ENCODE measurements around the gene MPP3.

MPP3 gene

DNA sequence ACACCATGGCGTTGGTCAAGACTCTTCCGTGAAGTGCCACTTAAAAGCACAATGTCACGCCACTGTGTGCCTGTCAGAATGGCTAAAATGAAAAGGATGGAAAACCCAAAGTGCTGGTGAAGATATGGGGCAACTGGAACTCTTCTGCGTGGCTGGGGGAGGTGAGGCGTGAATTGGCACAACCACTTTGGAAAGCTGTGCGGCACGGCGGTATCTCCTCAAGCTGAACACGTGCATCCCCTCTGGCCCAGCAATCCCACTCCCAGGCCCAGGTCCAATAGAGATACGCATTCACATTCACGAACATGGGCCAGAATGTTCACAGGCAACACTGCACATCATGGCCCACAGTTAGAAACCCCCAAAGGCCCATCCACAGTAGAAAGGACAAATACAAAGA lies 63.1 kb downstream of the MPP3 start:
- no peak for DNase-seq

DNA sequence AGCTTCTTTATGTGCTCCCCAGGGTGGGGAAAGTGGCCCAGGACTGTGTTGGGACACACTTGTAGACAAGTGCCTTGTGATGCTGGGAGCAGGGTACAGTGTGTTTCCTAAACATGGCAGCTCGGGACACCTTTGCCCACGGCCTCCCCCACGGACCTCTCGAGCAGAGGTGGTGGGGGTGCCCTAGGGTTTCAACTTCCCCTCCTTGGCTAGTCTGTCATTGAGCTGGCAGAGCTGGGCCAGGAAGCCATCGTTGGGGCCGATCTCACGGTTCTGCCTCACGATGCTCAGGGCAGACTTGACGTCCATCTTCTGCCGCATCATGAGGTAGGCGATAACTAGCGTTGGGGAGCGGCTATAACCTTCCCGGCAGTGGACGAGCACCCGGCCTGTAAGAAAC lies 63.5 kb downstream of the MPP3 start:
- no peak for DNase-seq

DNA sequence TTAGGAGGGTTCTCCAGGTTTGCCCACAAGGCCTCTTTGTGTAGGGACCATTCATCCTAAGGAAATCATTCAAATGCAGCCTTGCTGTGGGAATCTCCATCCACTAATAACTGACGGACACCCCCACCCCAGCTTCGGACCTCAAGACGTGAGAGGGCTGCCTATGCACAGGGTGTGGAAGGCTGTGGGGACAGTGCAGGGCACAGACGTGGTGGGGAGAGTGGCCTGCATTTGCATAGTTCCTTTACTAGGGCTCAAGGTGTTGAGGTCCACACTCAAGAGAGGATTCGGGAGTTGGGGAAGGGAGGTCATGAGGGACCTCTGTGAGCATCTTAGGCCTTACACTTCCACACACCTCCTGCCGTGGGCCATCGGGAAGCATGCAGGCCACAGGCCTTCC lies 64.0 kb downstream of the MPP3 start:
- no peak for DNase-seq

DNA sequence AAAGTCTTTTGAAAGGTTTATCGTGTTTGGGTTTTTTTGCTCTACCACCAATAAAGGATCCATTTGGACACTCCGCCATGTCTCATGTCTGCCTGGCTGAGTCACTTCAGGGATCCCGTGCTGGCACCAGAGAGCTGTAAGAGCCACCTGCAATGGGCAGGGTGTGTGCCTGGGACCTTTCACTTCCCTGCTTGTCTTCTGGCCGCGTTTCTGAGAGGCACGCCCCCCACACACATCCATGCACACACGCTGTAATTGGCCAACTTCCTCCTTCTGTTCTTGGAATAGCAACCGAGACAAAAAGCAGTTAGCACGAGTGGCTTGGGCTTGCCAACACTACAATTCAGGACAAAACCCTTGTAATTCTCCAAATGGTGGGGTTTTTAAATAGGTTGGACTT lies 64.6 kb downstream of the MPP3 start:
- DNase-seq = no peak

DNA sequence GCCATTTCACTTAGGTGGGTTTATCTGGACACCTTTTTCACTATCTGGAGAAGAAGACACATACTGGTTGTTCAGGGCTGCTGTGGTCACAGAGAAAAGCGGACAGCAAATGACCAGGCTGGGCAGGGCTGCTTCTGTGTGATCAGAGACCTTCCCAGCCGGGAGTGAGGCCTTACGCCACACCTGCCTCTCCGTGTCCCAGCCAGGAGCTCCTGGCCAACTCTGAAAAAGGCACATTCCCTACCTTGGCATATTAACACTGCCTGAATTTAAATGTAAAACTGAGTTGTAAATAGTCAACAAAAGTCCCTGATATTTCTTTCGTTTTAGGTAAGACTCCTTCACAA lies 65.3 kb downstream of the MPP3 start:
- DNase-seq = no peak

DNA sequence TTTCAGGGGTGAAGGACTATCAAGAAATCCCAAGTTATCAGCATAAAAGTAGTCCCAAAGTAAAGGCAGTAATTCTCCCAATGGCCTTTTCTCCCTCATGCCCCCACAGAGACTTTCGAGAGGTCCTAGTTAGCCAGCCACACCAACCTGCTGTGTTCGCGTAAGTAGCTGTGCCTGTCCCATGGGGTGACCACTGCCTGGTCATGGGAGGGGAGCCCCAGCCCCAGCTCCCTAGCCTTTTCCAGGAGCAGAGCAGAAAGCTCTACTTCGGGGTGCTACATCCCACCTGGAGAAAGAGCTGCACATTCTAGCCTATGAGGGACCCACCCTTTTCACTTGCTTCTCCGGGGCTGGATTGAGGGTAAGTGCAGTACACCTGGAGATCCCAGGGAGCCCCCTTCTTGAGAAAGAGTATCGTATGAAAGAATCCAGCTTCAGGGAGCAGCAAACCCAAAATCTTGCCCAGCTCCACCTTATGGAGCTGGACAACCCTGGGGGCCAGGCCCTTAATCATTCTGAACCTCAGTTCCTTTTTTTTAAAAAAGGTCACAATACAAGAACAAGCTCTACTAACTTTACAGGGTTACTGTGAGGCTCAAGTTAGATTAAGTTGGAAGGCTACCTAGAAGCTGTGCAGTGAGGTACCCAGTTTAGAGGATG lies 65.8 kb downstream of the MPP3 start:
- no peak for DNase-seq

DNA sequence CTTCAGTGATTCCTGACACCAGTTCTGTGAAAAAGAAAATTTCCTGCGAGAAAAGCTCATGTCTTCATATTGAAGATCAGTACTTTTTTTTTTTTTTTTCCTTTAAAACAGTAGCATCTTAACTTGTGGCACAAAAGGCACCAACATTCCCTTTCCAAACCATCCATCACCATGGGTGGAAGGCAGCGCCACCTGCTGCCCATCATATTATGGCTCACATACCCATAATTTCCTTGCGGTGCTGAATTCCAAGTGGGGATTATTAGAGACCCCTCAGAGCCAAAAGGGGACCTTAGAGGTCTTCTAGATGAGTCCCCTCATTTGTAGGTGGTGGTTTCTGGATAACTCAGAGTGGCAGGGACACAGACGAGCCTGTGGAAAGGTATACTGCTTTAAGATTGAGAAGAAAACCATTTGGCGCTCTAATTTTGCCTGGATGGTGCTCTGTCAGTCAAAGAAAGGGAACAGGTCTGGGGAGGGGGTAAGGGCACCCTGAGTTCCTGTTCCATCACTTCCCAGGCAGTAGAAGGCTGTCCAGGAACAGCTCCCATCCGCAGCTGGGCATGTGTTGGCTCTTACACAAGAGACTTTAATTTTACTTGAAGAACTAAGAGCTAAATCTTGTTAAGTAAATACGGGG lies 66.4 kb downstream of the MPP3 start:
- DNase-seq = peak; percentile 49

DNA sequence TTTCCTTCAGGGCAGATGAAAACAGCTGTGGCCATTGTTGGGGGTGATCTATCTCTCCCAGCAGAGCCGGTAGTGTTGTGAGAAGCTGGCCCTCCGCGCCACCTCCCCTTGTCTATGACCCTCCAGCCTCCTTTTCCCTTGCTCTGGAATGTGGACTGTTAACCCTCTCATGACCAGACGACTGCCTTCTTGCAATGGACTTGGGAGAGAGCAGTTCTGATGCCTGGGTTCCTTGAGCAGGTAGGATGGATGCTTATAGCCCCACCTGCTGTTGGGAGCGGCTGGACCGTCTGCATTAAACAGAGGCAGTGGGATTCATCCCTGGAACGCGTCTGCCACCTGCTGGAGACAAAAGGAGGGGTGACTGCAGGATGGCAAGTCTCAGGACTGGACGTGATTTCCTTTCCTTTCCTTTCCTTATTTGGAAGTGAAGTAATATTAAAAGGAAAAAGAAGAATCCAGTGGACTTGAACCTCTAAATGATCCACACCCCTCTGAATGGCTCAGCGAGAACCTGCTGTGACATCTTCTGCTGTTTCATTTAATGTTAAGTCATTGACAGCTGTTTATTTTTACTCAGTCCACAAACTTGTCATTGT lies 72.6 kb downstream of the MPP3 start:
- DNase-seq = peak; percentile 82

DNA sequence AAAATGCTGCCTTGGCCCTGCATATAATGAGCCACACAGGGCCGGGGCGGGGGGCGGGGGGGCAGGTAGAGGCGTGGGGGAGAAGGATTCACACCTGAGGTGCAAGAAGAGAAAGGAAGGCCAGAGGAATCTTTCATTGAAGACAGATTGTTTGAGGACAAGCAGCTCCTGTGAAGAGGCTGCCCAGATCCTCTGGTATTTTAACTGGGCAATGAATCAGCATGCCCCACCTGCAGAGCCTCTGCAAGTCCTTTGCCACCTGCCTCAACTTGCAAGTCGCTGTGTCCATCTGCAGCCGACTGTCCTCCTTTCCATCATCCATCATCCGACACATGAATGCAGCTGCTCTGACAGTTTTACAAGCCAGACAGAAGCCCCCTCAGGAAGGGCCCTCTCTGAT lies 73.1 kb downstream of the MPP3 start:
- DNase-seq = no peak

DNA sequence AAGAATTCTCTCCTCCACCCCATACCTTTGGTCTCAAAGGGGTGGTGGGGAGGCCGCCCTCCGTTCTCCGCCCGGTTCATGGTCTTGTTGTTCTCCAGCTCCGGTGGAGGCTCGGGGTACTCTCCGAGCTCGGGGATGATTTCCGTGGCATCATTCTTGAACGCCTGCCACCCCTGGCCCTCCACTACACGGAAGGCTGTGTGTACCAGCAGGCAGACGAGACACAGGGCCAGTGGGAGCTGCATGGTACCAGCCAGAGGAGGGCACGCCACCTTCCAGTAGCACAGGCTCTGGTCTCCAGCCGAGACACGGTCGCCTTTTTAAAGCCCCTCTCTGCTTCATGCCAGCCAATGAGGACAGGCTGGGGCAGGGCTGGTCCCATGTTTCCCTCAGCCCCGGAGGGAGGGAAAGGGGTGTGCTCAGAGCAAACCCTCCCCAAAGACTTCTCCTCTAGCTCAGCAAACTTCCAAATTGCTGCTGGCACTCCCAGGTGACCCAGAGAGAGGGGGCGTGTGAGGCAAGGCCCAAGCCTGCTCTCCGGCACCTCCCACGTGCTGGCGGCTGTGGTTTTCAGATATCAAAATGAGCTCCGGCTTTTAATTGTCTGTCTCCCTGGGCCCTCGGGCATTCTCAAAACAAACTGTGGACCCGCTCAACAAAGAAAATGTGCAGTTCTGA lies 74.3 kb downstream of the MPP3 start, which contains the start of gene SOST:
Gene SOST, minus strand, starts transcription at position 295 of the 678 bp plus-strand sequence. Its CDS starts 50 bp downstream, at position 245.
- no peak for DNase-seq

DNA sequence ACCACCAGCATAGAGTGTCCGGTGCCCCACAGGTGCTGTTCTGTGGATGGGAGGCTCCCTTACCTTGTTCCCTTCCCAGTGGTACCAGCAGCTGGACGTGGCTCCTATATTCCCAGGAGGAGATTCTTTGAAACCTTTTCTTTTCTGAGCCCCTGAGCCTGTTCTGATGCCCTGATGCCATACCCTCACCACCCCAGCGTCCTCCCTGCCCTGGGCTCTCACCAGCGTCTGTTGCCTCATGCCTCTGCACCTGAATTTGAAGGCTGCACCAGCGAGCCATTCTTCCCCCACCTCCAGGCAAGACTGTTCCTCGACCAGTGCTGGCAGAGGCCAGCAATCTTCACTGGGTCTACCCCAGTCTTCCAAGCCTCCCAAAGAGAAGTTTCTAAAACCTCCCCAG lies 74.9 kb downstream of the MPP3 start:
- no peak for DNase-seq

DNA sequence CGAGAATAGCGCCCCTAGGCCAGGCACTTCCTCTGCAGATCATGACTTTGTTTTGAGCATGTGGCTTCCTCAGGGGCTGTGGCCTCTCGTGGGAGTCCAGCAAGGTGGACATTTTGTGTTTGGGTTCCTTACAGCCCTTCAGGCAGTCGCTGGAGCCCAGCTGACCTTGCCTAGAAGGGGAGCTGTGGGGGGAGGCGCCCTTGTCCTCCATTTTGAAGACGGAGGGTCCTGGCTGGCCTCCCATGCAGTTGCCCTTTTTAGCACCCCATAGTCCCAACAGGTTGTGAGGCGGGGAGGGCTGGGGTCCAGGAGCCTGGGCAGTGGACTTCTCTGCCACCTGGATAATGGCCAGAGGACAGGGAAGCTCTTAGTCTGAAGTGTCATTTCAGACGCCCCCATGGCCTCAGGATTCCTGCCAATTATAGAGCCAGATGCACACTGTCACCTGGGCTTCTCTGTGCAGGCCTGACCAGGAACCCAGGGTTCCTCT lies 75.7 kb downstream of the MPP3 start:
- DNase-seq = no peak

DNA sequence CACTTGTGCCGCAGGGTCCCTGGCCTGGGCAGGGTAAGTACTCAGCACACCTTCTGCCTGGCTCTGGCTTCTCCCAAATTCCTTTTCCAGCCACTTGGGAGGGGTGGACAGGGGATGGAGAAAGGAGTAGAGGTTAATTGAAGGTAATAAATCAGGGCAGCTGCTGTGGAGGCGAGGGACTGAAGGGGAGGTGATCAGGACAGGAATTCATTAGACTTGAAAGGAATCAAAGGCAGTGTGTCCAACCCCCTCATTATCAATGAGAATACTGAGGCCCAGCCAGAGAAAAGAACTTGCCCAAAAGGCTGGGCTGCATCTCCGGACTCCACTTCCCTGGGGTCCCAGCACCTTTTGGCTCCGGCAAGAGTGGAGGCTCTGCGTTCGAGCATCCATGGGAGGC lies 76.7 kb downstream of the MPP3 start:
- DNase-seq = no peak

DNA sequence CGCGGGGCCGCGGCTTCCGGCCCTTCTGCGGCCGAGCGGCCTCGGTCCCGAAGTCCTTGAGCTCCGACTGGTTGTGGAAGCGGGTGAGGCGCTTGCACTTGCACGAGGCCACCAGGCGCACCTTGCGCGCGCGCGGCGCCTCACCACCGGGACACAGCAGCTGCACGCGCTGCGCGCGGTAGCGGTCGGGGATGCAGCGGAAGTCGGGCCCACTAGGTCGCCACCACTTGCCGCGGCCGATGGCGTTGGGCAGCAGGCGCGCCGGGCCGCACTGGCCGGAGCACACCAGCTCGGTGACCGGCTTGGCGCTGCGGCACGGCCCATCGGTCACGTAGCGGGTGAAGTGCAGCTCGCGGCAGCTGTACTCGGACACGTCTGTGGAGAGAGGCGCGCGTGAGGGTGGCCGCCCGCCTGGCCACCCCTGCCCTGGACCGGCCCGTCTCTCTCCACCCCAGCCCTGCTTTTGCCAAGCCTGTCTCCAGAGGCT lies 77.5 kb downstream of the MPP3 start:
- DNase-seq = no peak

DNA sequence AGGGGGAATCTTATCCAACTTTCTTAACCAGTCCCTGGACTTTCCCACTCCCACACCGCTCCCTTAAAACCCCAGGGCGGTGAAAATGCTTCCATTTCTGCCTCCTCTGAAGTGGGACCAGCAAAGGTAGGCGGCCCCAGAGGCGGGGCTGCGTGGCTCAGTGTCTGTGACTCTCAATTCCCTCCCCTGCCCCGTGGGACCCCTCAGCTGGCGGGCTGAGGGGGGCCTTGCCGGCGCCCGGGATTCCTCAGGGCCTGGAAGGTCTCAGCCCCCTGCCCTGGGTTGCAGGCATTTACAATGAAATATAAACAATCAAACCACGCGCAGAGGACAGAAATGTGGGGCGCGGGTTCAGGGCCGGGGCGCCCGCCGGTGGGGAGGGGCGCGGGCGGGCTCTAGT lies 78.0 kb downstream of the MPP3 start:
- DNase-seq = no peak

DNA sequence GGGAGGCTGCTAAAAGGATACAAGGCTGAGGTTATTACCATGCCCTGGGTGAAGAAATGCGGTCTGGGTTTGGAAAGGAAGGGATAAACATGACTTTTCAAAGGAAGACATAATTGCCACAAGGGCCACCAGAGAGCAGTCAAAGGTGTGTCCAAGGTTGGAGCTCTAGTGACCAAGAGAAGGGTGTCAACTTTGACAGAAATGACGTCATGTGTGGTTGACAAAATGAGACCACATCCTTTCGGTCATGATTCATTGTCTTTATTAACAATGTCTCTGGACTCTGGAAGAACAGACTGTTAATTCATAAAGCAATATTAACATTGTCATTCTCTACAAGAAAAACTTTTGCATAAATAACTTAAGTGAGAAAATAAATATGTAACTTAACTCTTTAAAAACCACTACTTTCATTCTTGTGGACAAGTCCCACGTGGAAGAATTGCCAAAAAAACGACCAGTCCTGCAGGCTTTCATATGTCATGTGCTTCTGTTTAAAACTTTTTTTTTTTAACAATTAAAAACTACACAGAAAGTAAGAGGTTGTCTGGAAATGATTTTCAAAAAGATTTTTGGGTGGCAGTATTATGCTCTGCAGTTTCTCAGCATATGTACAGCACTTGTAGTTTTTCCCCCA lies 79.3 kb downstream of the MPP3 start:
- no peak for DNase-seq
